A549 (cell line): ENCODE results near the gene CBX5.

ENCODE experiments used
- EP300 ChIP-seq, 2 experiments: fragments of >200 bp; sonication (Bioruptor Twin); formaldehyde crosslinking; IDR thresholded peaks; 2 replicates in 1 of 2; 3 replicates in 1 of 2; pipeline ENCODE4 v1.6.1; 2016 to 2017
- HDAC2 ChIP-seq: fragments of 200-600 bp; sonication (generic); IDR thresholded peaks from 2 replicates; pipeline ENCODE4 v1.6.1; 2016
- HEYL ChIP-seq: fragments of 250-450 bp; sonication (Bioruptor Pico); IDR thresholded peaks from 2 replicates; pipeline ENCODE4 v1.8.0; 2021; ENCODE audit warnings: mild to moderate bottlenecking, moderate library complexity
- JUN ChIP-seq, 2 experiments: fragments of >200 bp; sonication (Bioruptor Twin); formaldehyde crosslinking; IDR thresholded peaks; 2 replicates in 1 of 2; 3 replicates in 1 of 2; pipeline ENCODE4 v1.6.1; 2016 to 2017
- KDM5A ChIP-seq: fragments of 200-600 bp; sonication (generic); IDR thresholded peaks from 2 replicates; pipeline ENCODE4 v1.6.1; 2016; ENCODE audit warnings: antibody characterized with exemption, mild to moderate bottlenecking
- NFE2L2 ChIP-seq: fragments of 150-350 bp; conservative IDR thresholded peaks from 2 replicates; pipeline ENCODE4 v1.6.1; 2014; ENCODE audit warnings: low read length
- PHF8 ChIP-seq: fragments of 200-600 bp; sonication (generic); IDR thresholded peaks from 2 replicates; pipeline ENCODE4 v1.6.1; 2016; ENCODE audit warnings: low read depth, mild to moderate bottlenecking, antibody characterized with exemption, moderate library complexity, borderline replicate concordance
- POLR2A ChIP-seq: IDR thresholded peaks from 2 replicates; pipeline ENCODE4 v1.6.1; 2012; ENCODE audit warnings: mild to moderate bottlenecking, low read length
- RAD21 ChIP-seq, 2 experiments: fragments of >200 bp in 1 of 2; sonication (Bioruptor Twin) in 1 of 2; formaldehyde crosslinking in 1 of 2; IDR thresholded peaks in 1 of 2; conservative IDR thresholded peaks in 1 of 2; 2 replicates in 1 of 2; 3 replicates in 1 of 2; pipeline ENCODE4 v1.6.1; 2012 to 2018; ENCODE audit warnings: inconsistent platforms in 1 of 2
- RFX5 ChIP-seq: fragments of 450-650 bp; IDR thresholded peaks from 2 replicates; pipeline ENCODE4 v1.7.1; 2014; ENCODE audit warnings: antibody characterized with exemption, mild to moderate bottlenecking, moderate library complexity
- TP53 ChIP-seq: fragments of 250-450 bp; sonication (Bioruptor Pico); IDR thresholded peaks from 2 replicates; pipeline ENCODE4 v1.5.0; 2021; ENCODE audit warnings: mild to moderate bottlenecking, moderate library complexity
- TF ChIP-seq, protein P1 (sequence below): fragments of >200 bp; sonication (Bioruptor Twin); formaldehyde crosslinking; IDR thresholded peaks from 3 replicates; pipeline ENCODE4 v1.5.1; 2016
- TF ChIP-seq, protein P2 (sequence below): IDR thresholded peaks from 2 replicates; pipeline ENCODE4 v1.6.1; 2012

DNA sequence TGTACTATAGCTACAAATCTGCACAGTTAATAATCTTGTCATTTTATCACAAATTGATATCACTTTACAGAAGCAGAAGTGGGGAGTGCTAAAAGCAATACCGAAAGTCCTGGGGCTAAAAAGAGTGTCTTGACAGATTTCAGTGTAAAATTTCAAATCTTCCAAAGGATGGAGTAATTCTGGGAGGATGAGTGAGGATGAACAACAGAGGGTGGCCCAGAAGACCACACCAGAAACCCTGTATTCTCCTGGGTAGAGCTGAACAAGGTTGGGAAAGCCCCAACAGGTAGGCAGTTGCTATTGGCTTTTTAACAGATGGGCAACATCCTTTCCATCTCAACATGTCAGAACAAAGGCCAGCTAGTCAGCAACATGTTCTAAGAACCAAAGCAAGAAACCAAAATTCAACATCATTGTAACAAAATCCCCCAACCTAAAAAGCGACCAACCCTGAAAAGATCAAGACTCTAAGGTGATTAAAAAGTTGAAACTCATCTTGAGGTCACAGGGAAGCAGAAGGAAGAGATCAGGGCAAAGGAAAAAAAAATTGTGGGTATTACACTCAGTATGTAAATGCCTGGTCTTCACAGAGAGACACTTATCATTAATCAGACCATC is 38.8 kb downstream of the CBX5 start:
- TF ChIP-seq POLR2A (no peak), RAD21 (conservative IDR thresholded peaks at IDR 0.05 in 1 of 2, IDR thresholded peaks at IDR 0.05 in 1 of 2) (no peak), JUN (IDR thresholded peaks at IDR 0.05) (no peak), KDM5A (no peak), RFX5 (no peak), NFE2L2 (no peak), EP300 (IDR thresholded peaks at IDR 0.05) (no peak), PHF8 (no peak), HEYL (CRISPR knock-in tag) (no peak), TP53 (CRISPR knock-in tag) (no peak), HDAC2 (no peak)
- TF ChIP-seq, protein P1, sequence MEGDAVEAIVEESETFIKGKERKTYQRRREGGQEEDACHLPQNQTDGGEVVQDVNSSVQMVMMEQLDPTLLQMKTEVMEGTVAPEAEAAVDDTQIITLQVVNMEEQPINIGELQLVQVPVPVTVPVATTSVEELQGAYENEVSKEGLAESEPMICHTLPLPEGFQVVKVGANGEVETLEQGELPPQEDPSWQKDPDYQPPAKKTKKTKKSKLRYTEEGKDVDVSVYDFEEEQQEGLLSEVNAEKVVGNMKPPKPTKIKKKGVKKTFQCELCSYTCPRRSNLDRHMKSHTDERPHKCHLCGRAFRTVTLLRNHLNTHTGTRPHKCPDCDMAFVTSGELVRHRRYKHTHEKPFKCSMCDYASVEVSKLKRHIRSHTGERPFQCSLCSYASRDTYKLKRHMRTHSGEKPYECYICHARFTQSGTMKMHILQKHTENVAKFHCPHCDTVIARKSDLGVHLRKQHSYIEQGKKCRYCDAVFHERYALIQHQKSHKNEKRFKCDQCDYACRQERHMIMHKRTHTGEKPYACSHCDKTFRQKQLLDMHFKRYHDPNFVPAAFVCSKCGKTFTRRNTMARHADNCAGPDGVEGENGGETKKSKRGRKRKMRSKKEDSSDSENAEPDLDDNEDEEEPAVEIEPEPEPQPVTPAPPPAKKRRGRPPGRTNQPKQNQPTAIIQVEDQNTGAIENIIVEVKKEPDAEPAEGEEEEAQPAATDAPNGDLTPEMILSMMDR: no peak
- TF ChIP-seq, protein P2, sequence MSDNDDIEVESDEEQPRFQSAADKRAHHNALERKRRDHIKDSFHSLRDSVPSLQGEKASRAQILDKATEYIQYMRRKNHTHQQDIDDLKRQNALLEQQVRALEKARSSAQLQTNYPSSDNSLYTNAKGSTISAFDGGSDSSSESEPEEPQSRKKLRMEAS: no peak
